Endometrial microvascular endothelial cells (primary cell): ENCODE measurements around the gene MCUR1. TPM values are rescaled to one million over a fixed set of nuclear protein-coding genes. Genes with fewer than 3 reads are reported as not detected.

ENCODE experiments used
- in situ Hi-C: cut with HindIII; loops from 2 replicates; pipeline ENCODE4 v1.10.0; 2017; ENCODE audit warnings: low sequenced_read_pairs, low pct_unique_long_range_greater_than_20kb; ENCODE audit errors: inconsistent ontology term
- total RNA-seq: library from RNA; depleted of rRNA; stranded (reverse); fragments of >200 nt; gene quantifications from one replicate; pipeline ENCODE4 v1.2.3, GENCODE V29; 2015; ENCODE audit errors: inconsistent ontology term

Gene MCUR1
- total RNA-seq, 1 donor from 2014 or later = 9.6 TPM

DNA sequence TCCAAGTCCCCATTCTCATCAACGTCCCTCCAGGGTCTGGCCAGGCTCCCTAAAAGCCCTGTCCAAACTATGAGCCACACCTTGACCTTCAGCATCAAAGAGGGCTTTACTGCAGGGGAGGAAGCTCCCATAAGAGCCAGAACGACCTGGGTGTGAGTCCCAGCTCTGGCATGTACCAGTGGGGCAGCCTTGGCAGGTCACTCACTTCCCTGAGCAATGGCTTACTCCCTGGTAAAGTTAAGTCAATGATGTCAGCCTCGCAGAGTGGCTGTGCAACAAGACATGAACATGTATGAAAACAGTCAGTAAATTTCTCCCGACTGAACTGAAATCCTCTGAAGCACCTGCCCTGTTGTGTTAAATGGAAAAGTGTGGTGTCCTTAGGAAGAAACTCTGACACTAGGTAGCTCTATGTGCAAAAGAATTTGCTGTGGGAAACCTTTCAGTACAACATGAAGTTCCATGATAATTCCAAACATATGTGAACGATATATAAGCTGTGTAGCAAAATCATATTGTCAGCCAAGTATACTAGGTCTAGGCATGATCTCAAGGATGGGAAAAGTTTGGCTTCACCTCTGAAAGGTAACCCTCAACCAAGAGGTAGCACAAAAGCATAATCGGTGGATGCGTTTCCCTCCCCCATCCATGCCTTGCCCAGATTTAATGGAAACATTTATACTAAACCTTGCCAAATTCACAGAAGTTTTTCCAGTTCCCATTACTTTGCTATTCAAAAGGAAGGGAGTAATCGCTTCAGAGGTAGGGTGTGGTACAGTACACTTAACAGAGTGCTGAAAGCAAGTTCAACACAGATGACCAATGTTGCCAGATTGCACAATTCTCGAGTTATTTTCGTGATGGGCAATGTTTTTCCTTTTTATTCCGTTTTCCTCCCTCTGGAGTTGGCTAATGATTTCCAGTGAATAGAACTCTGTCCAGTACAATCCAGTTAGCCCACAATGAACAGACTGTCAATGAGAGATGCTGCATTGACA lies 53.8 kb downstream of the MCUR1 start:
- in situ Hi-C loops = no loop called here

DNA sequence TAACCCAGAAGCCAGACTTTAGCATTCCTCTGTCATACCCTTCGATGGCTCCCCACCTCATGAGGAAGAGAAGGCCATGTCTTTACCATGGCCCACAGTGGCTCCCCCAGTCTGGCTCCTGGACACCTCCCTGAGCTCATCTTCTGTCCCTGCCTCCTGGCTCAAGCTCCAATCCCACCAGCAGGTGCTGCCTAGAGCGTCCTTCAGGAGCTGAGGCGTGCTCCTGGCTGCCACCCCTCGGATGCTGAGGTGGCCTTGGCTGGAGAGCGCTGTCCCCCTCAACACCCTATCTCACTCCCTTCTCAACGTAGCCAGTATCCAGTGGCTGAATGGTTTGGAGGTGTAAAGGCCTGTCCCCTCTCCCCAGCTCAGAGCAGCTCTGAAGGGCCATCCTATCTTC lies 55.3 kb downstream of the MCUR1 start:
- in situ Hi-C loops = no loop called here

DNA sequence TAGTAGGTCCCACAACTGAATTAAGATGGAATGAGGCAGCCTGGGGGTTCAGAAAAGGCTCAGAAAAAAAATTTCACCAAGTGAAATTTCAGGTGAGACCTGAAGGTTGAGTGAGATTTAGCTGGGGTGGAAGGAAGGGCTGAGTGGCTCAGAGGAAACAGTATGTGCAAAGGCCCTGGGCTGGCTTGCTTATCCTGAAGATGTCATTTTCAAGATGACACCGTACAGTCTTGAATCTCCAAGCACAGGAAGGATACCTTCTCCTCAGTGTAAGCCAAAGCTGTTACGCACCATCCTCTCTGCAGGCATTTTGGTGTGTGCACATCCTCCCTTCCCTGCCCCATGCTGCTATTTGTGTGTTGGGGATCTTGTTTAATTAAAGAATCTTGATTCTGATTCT lies 59.7 kb downstream of the MCUR1 start:
- in situ Hi-C loops = no loop called here

DNA sequence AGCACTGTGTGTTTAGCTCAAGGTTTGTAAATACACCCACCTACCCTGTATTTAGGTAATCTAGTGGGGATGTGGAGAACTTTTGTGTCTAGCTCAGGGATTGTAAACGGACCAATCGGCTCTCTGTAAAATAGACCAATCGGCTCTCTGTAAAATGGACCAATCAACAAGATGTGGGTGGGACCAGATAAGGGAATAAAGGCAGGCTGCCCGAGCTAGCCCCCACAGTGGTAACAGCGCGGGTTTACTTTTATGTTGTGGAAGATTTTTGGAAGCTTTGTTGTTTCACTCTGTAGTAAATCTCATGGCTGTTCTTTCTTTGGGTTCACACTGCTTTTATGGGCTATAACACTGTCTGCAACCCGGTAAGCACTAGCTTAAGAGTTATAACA lies 70.6 kb downstream of the MCUR1 start:
- in situ Hi-C loops = no loop called here

DNA sequence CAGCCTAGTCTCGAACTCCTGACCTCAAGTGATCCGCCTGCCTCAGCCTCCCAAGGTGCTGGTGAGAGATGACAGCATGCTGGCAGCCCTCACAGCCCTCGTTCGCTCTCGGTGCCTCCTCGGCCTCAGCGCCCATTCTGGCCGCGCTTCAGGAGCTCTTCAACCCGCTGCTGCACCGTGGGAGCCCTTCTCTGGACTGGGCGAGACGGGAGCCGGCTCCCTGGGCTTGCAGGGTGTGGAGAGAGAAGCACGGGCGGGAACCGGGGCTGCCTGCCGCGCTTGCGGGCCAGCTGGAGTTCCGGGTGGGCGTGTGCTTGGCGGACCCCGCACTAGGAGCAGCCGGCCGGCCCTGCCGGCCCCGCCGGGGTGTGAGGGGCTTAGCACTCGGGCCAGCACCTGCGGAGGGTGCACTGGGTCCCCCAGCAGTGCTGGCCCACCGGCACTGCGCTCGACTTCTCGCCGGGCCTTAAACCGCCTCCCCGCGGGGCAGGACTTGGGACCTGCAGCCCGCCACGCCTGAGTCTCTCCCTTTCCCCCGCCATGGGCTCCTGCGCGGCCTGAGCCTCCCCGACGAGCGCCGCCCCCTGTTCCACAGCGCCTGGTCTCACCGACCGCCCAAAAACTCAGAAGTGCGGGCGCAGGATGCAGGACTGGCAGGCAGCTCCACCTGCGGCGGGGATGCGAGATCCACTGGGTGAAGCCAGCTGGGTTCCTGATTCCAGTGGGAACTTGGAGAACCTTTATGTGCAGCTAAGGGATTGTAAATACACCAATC lies 71.2 kb downstream of the MCUR1 start:
- in situ Hi-C loops = no loop called here

DNA sequence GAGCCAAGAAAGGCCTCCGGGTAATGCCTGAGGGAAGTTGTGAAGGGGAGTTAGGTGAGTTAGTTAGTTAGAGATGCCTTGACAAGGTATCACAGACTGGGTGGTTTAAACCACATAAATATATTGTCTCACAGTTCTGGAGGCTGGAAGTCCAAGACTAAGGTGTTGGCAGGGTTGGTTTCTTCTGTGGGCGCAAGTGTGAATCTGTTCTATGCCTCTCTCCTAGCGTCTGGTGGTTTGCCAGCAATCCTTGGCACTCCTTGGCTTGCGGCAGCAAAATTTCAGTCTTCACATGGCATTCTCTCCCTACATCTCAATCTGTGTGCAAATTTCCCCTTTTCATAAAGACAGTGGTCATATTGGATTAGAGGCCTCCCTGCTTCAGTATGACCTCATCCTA lies 73.0 kb downstream of the MCUR1 start:
- in situ Hi-C loops = no loop called here

Other genes starting within 250 kb of the MCUR1 start
- gene SIRT5, start 240.0 kb downstream of the MCUR1 start, total RNA-seq = 7.0 TPM
- gene NOL7, start 199.2 kb downstream of the MCUR1 start, total RNA-seq = 83.3 TPM
- 26.0 TPM for gene RANBP9, start 102.7 kb downstream of the MCUR1 start, total RNA-seq
- gene RNF182, start 110.4 kb upstream of the MCUR1 start, total RNA-seq = 5.6 TPM